ENCODE results near the gene FHIT.

The FHIT gene

DNA sequence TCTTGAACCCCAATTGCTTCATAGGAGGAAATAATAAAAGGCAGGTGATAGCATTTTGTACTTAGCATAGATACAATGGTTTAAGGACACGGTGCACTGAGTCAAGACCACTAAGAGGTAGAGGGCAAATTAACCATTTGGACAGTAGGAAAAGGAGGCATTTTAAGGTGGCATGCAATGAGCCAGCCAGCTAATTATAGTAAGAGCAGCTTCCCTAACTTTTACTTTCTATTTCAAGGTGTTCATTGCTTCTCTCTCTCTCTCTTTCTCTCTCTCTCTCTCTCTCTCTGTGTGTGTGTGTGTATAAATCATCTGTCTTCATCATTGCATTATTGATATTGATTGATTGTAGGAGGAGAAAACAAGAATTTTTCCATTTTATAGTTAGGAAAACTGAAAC is 1461.0 kb downstream of the FHIT start:
- peaks cover 8% of the 10 kb centered on the region for H3K4me1 Mint-ChIP-seq
- no peaks in the 10 kb centered on the region for H3K9me3 Mint-ChIP-seq
- H3K36me3 Mint-ChIP-seq (ENCODE audit: low read depth), result no peaks in the 10 kb centered on the region
- H3K4me3 Mint-ChIP-seq, result no peak overlapping the region
- TF ChIP-seq CTCF (IDR thresholded peaks at IDR 0.05; ENCODE audit: unreplicated experiment in 3 of 3), result no peak
- no peak overlapping the region for H3K27ac Mint-ChIP-seq
- no peaks in the 10 kb centered on the region for H3K27me3 Mint-ChIP-seq (ENCODE audit: low read depth)

- no peaks in the 10 kb centered on the region for H3K36me3 Mint-ChIP-seq (ENCODE audit: low read depth)
- no peak for TF ChIP-seq CTCF (IDR thresholded peaks at IDR 0.05; ENCODE audit: unreplicated experiment in 3 of 3)
- no peak overlapping the region for H3K27ac Mint-ChIP-seq
- peaks cover 8% of the 10 kb centered on the region for H3K4me1 Mint-ChIP-seq
- H3K9me3 Mint-ChIP-seq, result no peaks in the 10 kb centered on the region
- no peak overlapping the region for H3K4me3 Mint-ChIP-seq
- no peaks in the 10 kb centered on the region for H3K27me3 Mint-ChIP-seq (ENCODE audit: low read depth)
These were observed 1462.5 kb downstream of the FHIT start for GRCh38 chr3:59788801-59789200.

DNA sequence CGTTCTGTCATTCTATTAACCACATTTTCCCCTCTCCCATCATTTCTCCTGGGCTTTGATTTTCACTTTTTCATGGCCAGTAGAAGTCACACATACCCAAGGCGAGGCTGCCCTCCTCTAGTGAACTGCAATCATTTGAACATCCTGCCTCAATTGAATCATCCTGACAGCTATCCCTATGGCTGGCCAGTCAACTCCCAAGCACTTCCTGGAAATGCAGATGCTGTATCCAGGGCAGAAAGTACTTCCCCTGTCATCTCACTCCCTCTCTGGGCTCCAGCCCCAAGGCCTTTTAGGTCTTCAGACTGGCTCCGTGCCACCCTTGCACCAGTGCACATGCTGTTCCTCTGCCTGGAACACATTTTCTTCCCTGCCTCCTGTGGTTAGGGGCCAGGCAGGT is 1463.1 kb downstream of the FHIT start:
- no peaks in the 10 kb centered on the region for H3K9me3 Mint-ChIP-seq
- no peak for TF ChIP-seq CTCF (IDR thresholded peaks at IDR 0.05; ENCODE audit: unreplicated experiment in 3 of 3)

DNA sequence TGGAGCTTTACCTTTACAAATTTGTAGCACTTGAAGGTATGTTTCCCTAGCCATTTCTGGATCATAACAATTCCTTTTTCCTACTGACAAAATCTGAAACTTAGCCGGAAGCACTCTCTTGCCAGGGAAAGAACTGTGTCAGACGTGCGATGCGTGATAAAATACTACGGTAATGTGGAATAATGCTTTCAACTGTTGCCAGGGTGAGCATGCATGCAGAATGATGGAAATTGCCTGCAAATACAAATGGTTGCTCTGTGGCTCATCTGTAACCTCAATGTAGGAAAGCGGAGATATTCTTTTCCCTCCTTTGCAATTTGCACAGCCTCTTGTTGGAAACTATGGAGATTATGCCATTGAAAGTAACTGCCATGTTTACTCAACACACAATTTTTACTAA is 1464.9 kb downstream of the FHIT start:
- Mint-ChIP-seq H3K36me3 (ENCODE audit: low read depth) (no peaks in the 10 kb centered on the region), H3K27ac (no peak overlapping the region), H3K4me1 (peaks cover 8% of the 10 kb centered on the region), H3K9me3 (no peaks in the 10 kb centered on the region), H3K27me3 (ENCODE audit: low read depth) (no peaks in the 10 kb centered on the region), H3K4me3 (no peak overlapping the region)
- no peak for TF ChIP-seq CTCF (IDR thresholded peaks at IDR 0.05; ENCODE audit: unreplicated experiment in 3 of 3)

More for the DNA sequence above, 1463.1 kb downstream of the FHIT start:
- no peak overlapping the region for H3K27ac Mint-ChIP-seq
- H3K4me3 Mint-ChIP-seq, result no peak overlapping the region
- peaks cover 8% of the 10 kb centered on the region for H3K4me1 Mint-ChIP-seq
- H3K27me3 Mint-ChIP-seq (ENCODE audit: low read depth), result no peaks in the 10 kb centered on the region
- H3K36me3 Mint-ChIP-seq (ENCODE audit: low read depth), result no peaks in the 10 kb centered on the region

GRCh38 chr3:59784164-59784563 is 1467.1 kb downstream of the FHIT start:
- H3K27ac Mint-ChIP-seq, result no peak overlapping the region

More at GRCh38 chr3:59784164-59784563, 1467.1 kb downstream of the FHIT start:
- Mint-ChIP-seq H3K27me3 (ENCODE audit: low read depth) (no peaks in the 10 kb centered on the region), H3K9me3 (no peaks in the 10 kb centered on the region), H3K4me3 (no peak overlapping the region), H3K4me1 (peaks cover 4% of the 10 kb centered on the region), H3K36me3 (ENCODE audit: low read depth) (no peaks in the 10 kb centered on the region)
- no peak for TF ChIP-seq CTCF (IDR thresholded peaks at IDR 0.05; ENCODE audit: unreplicated experiment in 3 of 3)

All from nephron (organoid).